Parathyroid adenoma (tissue), 2 donors: ENCODE results near the gene NBEA.

Experiments
- H2AFZ ChIP-seq: fragments of 300-600 bp; sonication (generic); one replicate; pipeline ENCODE4 v1.7.0; 2017; ENCODE audit warnings: antibody characterized with exemption, mild to moderate bottlenecking
- H3K27ac ChIP-seq: fragments of 300-600 bp; sonication (generic); one replicate; pipeline ENCODE4 v1.7.0; 2017
- H3K27me3 ChIP-seq: fragments of 300-600 bp; sonication (generic); one replicate; pipeline ENCODE4 v1.7.0; 2017; ENCODE audit warnings: low read length; ENCODE audit not compliant: control insufficient read depth, insufficient read depth
- H3K36me3 ChIP-seq: fragments of 300-600 bp; sonication (generic); one replicate; pipeline ENCODE4 v1.7.0; 2017; ENCODE audit warnings: low read length; ENCODE audit not compliant: control insufficient read depth, insufficient read depth
- H3K4me1 ChIP-seq: fragments of 300-600 bp; sonication (generic); one replicate; pipeline ENCODE4 v1.7.0; 2017; ENCODE audit warnings: control low read depth
- H3K4me2 ChIP-seq: fragments of 300-600 bp; sonication (generic); one replicate; pipeline ENCODE4 v1.7.0; 2017; ENCODE audit warnings: low read length
- H3K4me3 ChIP-seq: fragments of 300-600 bp; sonication (generic); one replicate; pipeline ENCODE4 v1.7.0; 2017; ENCODE audit warnings: low read depth, low read length
- H3K79me2 ChIP-seq: fragments of 300-600 bp; sonication (generic); one replicate; pipeline ENCODE4 v1.7.0; 2017; ENCODE audit warnings: control low read depth
- H3K9ac ChIP-seq: fragments of 300-600 bp; sonication (generic); one replicate; pipeline ENCODE4 v1.7.0; 2017; ENCODE audit warnings: mild to moderate bottlenecking
- H3K9me3 ChIP-seq: fragments of 300-600 bp; sonication (generic); one replicate; pipeline ENCODE4 v1.7.0; 2017; ENCODE audit warnings: low read length; ENCODE audit not compliant: control insufficient read depth
- TF ChIP-seq, protein P1 (sequence below): fragments of 300-600 bp; sonication (generic); IDR thresholded peaks from one replicate; pipeline ENCODE4 v1.7.0; 2017; ENCODE audit warnings: antibody characterized with exemption, mild to moderate bottlenecking
- donor health status: primary hyperparathyroidism.

The NBEA gene

DNA sequence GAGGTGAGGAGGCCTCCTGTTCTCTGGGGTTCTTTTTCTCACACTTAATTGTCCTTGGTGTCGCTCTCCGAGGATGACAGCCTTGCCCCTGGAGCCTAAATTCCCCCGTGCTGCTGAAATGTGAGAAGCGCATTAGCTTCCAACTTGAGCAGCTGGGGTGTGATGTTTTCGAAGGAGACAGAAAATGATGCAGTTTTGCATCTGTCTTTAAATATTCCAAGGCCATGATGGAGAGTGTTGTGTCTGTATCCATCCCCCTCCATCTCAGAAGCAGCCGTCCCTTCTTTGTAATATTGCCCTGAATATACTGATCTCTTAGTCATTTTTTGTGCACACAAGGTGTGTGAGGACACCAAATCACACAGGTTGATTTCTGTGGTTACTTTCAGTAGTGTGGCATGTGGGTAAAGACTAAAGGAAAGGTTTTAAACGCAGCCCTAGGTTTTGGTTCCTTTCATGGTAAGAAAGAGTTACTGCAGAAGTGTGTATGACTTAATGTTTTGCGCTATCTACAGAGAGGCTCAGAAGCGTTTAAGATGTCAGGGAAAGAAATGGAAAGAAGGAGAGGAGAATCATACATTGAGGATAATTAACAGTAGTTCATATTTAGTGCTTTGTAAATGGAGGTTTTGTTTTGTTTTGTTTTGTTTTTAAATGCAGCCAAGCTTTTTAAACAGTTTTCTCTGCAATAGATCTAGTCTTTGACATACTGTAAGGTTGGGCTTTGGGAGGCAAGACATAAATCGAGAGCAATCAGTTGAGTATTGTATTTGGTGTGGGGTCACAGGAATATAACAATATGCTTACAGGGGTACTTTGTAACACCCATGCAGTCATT lies 1.6 kb downstream of the NBEA start:
- peaks cover 3% of the 10 kb centered on the region for H3K4me1 ChIP-seq
- H3K9ac ChIP-seq: no peak overlapping the region
- no peaks in the 10 kb centered on the region for H3K36me3 ChIP-seq
- no peaks in the 10 kb centered on the region for H3K9me3 ChIP-seq
- H3K4me3 ChIP-seq: peak overlapping the region; percentile 47
- H2AFZ ChIP-seq: peak overlapping the region; percentile 87
- peaks cover 3% of the 10 kb centered on the region for H3K79me2 ChIP-seq
- TF ChIP-seq, protein P1, sequence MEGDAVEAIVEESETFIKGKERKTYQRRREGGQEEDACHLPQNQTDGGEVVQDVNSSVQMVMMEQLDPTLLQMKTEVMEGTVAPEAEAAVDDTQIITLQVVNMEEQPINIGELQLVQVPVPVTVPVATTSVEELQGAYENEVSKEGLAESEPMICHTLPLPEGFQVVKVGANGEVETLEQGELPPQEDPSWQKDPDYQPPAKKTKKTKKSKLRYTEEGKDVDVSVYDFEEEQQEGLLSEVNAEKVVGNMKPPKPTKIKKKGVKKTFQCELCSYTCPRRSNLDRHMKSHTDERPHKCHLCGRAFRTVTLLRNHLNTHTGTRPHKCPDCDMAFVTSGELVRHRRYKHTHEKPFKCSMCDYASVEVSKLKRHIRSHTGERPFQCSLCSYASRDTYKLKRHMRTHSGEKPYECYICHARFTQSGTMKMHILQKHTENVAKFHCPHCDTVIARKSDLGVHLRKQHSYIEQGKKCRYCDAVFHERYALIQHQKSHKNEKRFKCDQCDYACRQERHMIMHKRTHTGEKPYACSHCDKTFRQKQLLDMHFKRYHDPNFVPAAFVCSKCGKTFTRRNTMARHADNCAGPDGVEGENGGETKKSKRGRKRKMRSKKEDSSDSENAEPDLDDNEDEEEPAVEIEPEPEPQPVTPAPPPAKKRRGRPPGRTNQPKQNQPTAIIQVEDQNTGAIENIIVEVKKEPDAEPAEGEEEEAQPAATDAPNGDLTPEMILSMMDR: no peak
- H3K4me2 ChIP-seq: peak overlapping the region; percentile 67
- H3K27ac ChIP-seq: no peak overlapping the region
- no peaks in the 10 kb centered on the region for H3K27me3 ChIP-seq

DNA sequence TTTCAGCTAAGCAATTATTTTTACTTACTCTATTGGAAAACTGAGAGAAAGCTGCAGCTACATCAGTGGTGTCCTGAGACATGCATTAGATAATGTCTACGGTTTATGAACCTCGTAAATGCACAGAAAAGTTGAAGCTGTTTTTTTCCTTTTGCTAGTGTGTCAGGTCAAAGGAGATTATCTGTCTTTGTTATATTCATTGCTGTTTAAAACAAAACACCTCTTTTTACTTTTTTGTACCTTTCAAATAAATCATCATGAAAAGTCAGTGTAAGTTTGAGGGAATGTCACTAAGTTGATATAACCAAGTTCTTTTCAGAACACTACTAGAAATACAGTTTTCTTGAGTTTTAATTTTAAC lies 2.2 kb downstream of the NBEA start:
- no peaks in the 10 kb centered on the region for H3K27me3 ChIP-seq
- TF ChIP-seq, protein P1: no peak
- H3K4me1 ChIP-seq: peaks cover 3% of the 10 kb centered on the region
- H3K4me3 ChIP-seq: no peak overlapping the region
- no peak overlapping the region for H3K4me2 ChIP-seq
- peaks cover 6% of the 10 kb centered on the region for H3K79me2 ChIP-seq
- no peak overlapping the region for H3K9ac ChIP-seq
- H3K27ac ChIP-seq: no peak overlapping the region
- H3K36me3 ChIP-seq: no peaks in the 10 kb centered on the region
- H2AFZ ChIP-seq: no peak overlapping the region
- no peaks in the 10 kb centered on the region for H3K9me3 ChIP-seq

DNA sequence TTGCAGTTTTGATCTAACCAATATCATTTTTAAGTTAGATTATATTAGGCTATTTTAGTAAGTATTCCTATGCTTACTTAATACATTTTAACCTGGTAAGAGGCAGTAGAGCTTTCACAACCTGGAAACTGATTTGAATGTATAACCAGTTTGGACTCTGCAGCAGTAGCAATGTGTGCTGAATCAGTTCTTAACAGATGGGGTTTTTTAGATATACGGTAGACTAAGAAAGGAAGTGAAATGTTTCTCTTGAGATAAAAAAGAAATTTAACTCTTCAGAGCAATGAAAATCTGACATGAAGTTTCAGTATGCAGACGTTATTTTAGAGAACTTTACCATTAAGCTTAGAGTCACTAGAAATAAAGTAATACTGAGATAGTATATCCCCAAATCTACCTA lies 2.7 kb downstream of the NBEA start:
- Histone ChIP-seq H3K27ac (no peak overlapping the region), H3K4me3 (no peak overlapping the region), H3K27me3 (no peaks in the 10 kb centered on the region), H3K4me1 (peaks cover 3% of the 10 kb centered on the region), H3K4me2 (no peak overlapping the region), H3K9ac (no peak overlapping the region), H3K79me2 (peaks cover 7% of the 10 kb centered on the region), H2AFZ (no peak overlapping the region), H3K36me3 (no peaks in the 10 kb centered on the region), H3K9me3 (no peaks in the 10 kb centered on the region)
- TF ChIP-seq, protein P1: no peak

DNA sequence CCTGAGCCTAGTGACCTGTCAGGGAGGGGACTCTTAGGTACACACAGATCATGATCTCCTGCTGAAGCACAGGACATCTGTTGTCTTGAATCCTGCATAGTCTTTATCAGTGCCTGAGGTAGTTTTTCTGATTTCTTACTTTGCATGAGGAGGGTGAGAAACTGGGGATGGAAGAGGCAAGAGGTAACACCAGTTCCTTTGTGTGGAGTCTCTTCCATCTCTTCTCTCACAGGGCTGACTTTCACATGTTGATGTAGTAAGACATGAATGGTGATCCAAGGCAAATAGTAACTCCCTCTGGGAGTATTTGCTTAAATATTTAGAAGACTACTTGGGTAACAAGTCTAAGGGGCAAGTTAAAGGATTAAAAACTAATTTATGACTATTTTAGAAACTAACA lies 9.5 kb downstream of the NBEA start:
- Histone ChIP-seq H2AFZ (no peak overlapping the region), H3K36me3 (no peaks in the 10 kb centered on the region), H3K9me3 (no peaks in the 10 kb centered on the region), H3K4me2 (no peak overlapping the region), H3K79me2 (peaks cover 17% of the 10 kb centered on the region), H3K4me1 (no peaks in the 10 kb centered on the region), H3K9ac (no peak overlapping the region), H3K4me3 (no peak overlapping the region), H3K27me3 (no peaks in the 10 kb centered on the region), H3K27ac (no peak overlapping the region)
- TF ChIP-seq, protein P1: no peak

DNA sequence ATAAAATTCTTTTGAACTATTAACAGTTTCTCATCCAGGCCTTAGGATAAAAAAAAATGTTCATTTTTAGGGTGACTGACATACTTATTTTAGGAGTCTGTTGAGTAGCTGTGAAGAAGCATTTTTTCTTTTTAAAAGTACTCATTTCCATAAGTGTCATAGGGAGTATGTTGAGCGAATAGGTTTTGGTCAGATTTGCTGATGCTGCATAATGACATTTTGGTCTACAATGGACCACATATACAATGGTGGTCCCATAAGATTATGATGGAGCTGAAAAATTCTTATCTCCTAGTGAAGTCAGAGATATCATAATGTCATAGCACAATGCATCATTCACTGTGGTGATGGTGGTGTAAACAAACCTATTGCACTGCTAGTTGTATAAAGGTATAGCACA lies 17.4 kb downstream of the NBEA start:
- H3K9ac ChIP-seq: no peak overlapping the region
- no peak overlapping the region for H3K4me2 ChIP-seq
- H3K4me1 ChIP-seq: no peaks in the 10 kb centered on the region
- H3K79me2 ChIP-seq: peaks cover 1% of the 10 kb centered on the region
- TF ChIP-seq, protein P1: no peak
- no peak overlapping the region for H2AFZ ChIP-seq
- no peaks in the 10 kb centered on the region for H3K36me3 ChIP-seq
- no peaks in the 10 kb centered on the region for H3K9me3 ChIP-seq
- H3K4me3 ChIP-seq: no peak overlapping the region
- H3K27ac ChIP-seq: no peak overlapping the region
- no peaks in the 10 kb centered on the region for H3K27me3 ChIP-seq
